NCI-H1417 treated with DMSO at 0.1 percent for 48 hours (cell line): ENCODE measurements around the gene NOC4L.

Source experiments
- DNase-seq: peaks from one replicate; lab custom pipeline; 2025; lab: John Stamatoyannopoulos, UW

The NOC4L gene

DNA sequence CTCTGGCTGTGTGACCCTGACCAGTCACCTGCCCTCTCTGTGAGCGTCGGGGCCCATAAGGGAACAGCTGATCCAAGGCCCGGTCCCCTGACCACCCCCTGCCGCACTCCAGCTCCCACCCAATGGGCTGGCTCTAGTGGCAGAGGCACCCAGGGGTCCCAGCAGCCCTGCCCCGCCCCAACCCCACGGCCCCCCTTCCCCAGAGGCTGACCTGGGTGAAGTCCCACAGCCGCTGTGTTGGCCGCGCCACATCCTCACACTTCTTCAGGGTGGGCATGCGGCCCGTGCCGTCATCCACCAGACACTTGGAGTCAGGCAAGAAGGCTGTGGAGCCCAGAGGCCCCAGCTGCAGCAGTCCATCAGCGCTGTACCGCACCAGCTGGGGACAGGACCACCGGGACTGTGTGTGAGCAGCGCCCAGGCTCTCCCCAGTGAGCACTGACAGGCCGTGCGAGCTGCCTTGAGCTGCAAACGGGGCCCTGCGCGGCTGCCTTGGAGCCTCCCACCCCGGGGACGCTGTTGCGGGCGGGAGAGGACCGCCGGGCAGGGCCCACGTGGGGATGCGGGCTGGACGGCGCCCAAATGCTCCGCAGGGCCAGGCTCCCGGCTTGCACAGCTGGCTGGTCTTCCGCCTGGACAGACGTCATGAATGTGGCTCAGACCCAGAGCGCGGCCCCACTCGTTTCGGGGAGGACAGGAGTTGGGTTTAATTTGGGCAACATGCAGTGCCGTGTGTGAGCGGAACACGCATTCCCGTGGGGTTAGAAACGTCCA lies 53.5 kb downstream of the NOC4L start:
- DNase-seq, result no peak

DNA sequence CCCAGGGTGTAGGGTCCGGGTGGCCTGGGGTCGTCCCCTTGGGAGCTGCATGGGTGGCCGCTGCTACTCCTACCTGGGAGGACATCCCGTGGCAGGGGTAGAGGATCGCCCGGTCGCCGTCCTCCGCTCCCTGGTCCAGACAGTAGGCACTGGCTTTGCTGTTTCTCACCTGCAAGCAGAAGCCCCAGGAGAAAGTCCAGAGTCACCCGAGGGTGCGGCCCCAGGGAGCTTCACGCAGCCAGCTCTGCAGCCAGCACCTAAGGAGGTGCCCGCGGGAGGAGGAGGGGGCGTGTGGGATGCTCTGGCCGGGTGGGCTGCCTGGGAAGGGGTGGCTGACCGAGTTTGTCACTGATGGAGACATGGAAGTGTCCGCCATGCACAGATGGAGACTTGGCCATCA lies 54.8 kb downstream of the NOC4L start:
- no peak for DNase-seq

DNA sequence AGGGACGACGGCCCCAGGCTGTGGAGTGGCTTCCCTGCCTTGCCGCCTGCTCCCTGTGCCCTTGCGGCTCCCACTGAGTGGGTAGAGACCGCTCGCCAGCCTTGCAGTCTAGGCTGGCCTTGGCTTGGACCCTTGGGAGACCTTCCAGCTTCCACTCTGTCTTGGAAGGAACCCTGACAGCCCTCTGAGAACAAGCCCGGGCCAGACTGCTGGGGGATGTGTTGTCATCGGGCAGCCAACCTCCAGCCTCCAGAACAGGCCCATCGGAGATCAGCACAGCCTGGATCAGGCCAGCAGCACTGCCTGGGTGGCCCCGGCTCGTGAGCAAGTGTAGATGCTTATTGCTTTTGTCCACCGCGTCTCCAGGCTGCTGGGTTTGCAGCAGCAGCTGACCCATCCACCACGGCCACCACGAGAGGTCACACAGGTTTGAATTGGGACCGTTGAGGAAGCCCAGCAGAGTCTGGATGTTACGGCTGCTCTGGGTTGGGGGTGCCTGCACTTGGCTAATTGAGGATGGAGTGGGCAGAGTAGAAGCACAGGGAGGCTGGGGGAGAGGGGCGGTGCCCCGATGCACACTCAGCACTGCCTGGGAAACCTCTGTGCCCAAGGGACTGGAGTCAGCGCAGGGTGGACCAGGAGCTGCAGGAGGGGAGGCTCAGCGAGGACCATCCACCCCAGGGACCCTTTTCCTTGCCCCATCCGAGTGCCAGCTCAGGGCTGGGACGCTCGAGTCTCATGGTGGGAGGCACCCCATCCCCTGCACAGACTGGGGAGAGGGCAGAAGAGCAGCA lies 55.5 kb downstream of the NOC4L start:
- DNase-seq, result no peak

DNA sequence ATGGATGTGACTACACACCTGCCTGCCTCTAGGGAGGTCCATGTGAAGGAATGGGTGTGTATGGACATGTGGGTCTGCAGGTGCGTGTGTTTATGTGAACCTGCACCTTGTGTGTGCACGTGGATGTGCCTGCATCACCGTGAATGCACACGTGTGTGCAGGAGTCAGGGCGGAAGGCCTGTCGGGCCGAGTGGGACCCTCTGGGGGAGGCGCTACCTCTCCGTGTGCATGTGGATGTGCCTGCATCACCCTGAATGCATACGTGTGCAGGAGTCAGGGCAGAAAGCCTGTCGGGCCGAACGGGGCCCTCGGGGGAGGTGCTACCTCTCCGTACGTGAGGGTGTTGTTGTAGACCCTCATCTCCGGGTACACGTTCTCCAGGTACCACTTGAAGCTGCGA lies 56.5 kb downstream of the NOC4L start:
- DNase-seq, result no peak

DNA sequence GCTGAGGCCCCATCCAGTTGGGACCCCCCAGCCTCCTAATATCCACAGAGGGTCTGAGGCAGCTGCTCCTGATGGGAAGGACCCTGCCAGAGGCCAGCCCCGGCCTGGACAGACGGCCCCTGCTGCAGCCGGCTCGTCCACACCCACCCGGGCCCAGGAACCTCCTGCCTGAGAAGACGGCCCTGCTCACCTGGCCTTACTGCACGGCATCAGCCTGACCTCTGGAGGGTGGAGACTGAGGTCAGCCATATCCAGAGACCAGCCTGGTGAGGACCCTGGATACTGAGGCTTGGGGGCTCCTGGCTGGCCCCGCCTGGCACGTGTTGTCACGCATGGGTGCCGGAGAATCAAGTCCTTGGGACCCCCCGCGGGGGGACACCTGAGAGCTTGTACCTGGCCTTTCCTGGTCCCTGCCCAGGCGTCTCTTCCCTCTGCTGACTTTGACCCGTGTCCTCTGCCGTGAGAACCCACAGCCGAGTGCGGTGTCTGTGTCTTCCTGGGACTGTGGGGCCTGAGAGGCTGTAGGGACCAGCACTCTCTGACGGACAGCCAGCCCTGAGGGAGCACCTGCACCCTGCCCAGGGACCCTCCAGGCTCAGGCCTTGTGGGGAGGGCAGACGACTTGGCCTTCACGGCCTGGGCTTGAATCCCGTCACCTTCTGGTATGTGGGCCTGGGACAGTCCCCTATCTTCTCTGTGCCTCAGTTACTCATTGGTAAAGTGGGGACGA lies 57.3 kb downstream of the NOC4L start:
- no peak for DNase-seq
